Hindlimb muscle (tissue), 1 donor: ENCODE data around the gene PRKCA. TPM values are rescaled to one million over a fixed set of nuclear protein-coding genes. Genes with fewer than 3 reads are reported as not detected.

Source experiments
- DNase-seq: peaks from one replicate; pipeline ENCODE4 v3.0.0-alpha.2; 2013
- polyA plus RNA-seq: library from polyadenylated mRNA; unstranded; fragments of 120-200 nt; gene quantifications from one replicate; pipeline ENCODE4 v1.2.1, GENCODE V29; 2013; ENCODE audit not compliant: insufficient read length

PRKCA gene
- polyA plus RNA-seq, 1 donor, result 2.9 TPM

- DNase-seq, result no peak
These were observed 540.1 kb downstream of the PRKCA start for GRCh38 chr17:66842505-66842904.

- no peak for DNase-seq
These were observed 540.5 kb downstream of the PRKCA start for GRCh38 chr17:66842959-66843358.

GRCh38 chr17:66843627-66844026, 541.2 kb downstream of the PRKCA start:
- DNase-seq, result no peak

GRCh38 chr17:66847704-66848103, 545.3 kb downstream of the PRKCA start:
- no peak for DNase-seq

GRCh38 chr17:66848496-66848895, 546.1 kb downstream of the PRKCA start:
- no peak for DNase-seq

GRCh38 chr17:66849032-66849655, 546.7 kb downstream of the PRKCA start:
- no peak for DNase-seq

- DNase-seq, result no peak
These were observed 547.6 kb downstream of the PRKCA start for GRCh38 chr17:66849851-66850580.

- DNase-seq, result no peak
These were observed 548.3 kb downstream of the PRKCA start for GRCh38 chr17:66850692-66851091.

GRCh38 chr17:66855204-66855603, 552.8 kb downstream of the PRKCA start:
- no peak for DNase-seq

GRCh38 chr17:66858226-66859083, 556.0 kb downstream of the PRKCA start:
- DNase-seq, result no peak

GRCh38 chr17:66859353-66859752, 556.9 kb downstream of the PRKCA start:
- no peak for DNase-seq

GRCh38 chr17:66860204-66860603, 557.8 kb downstream of the PRKCA start:
- no peak for DNase-seq

Other genes with a start within 250 kb of the PRKCA start
- gene CEP112, start 110.5 kb upstream of the PRKCA start, polyA plus RNA-seq, result 14.8 TPM
- not detected for gene APOH, start 73.2 kb upstream of the PRKCA start, polyA plus RNA-seq